Coronary artery (tissue), 2 donors: Measurements from ENCODE around the gene LRRC1.

ENCODE experiments used
- DNase-seq: peaks from one replicate; pipeline ENCODE4 v3.0.0-alpha.2; 2017; ENCODE audit warnings: low spot score
- H3K27ac ChIP-seq, 2 donors: fragments of 200-600 bp; sonication (generic); one replicate each; pipeline ENCODE4 v1.5.1; 2016 to 2019
- H3K4me3 ChIP-seq: fragments of 200-600 bp; sonication (generic); 2 replicates; pipeline ENCODE4 v1.5.1; 2016; ENCODE audit warnings: mild to moderate bottlenecking, moderate library complexity
- CTCF ChIP-seq: fragments of 200-600 bp; sonication (generic); IDR thresholded peaks from one replicate; pipeline ENCODE4 v1.5.1; 2019; ENCODE audit warnings: antibody characterized with exemption

The LRRC1 gene

GRCh38 chr6:53894091-53894490, 99.3 kb downstream of the LRRC1 start:
- Histone ChIP-seq H3K4me3 (no peak overlapping the region), H3K27ac (no peak overlapping the region)
- DNase-seq = no peak
- TF ChIP-seq CTCF = no peak

- H3K27ac ChIP-seq = no peak overlapping the region
- no peak overlapping the region for H3K4me3 ChIP-seq
- DNase-seq = no peak
- no peak for TF ChIP-seq CTCF
Observed at GRCh38 chr6:53896196-53896595, 101.4 kb downstream of the LRRC1 start.

DNA sequence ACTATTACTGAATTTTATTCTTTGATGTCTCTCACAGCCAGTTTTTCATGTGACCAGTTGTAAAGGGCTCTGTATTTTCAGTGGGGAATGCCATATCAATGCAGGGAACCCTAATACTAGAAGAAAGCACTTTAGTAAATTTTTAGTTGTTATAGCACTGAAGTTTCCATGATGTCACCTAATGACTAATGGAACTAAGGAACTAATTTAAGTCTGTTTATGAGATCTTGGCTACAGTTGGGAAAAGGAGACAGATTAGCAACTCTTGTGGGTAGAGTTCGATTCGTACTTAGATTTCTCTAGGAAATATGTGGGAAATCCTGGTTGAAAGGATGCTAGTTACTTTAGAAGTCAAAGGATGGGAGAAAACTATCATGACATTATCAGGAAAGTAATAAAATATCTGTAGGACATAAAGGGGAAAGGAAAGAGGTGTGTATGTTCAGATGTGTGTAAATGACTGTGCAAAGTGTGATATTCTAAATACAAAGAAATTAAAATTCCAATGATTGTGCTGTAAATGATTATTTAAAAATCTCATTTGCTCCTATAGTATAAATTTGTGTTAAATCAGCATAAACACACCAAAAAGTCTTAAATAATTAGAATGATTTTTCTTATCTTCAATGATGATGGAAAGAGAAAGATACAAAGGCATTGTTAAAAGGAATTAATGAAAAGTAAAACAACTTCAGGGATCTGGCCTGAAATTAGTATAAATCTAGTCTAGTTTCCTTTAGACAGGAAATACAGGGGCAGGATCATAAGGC, 103.4 kb downstream of the LRRC1 start:
- no peak for TF ChIP-seq CTCF
- H3K27ac ChIP-seq = no peak overlapping the region
- DNase-seq = no peak
- H3K4me3 ChIP-seq = no peak overlapping the region

- H3K27ac ChIP-seq = no peak overlapping the region
- DNase-seq = no peak
- no peak overlapping the region for H3K4me3 ChIP-seq
- TF ChIP-seq CTCF = no peak
Observed at GRCh38 chr6:53899512-53899911, 104.7 kb downstream of the LRRC1 start.

DNA sequence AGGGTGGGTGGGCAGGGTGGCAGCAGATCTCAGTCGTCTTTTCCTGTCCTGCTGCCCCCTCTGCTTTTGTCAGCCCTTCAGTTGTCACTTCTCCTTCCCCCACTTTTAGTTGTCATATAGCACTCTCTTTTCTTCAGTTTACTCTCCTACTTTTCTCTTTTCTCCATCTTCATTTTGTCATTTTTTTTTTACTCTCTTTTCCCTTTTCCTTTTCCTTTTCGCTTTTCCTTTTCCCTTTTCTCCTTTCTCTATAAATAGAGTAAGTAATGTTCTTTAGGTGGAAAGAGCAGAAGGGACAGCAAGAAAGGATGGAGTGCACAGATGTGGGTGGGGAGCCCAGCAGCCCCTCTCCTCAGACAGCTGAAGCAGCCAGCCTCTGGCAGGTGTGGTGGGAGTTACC, 108.6 kb downstream of the LRRC1 start:
- no peak for DNase-seq
- Histone ChIP-seq H3K4me3 (no peak overlapping the region), H3K27ac (no peak overlapping the region)
- TF ChIP-seq CTCF = no peak

DNA sequence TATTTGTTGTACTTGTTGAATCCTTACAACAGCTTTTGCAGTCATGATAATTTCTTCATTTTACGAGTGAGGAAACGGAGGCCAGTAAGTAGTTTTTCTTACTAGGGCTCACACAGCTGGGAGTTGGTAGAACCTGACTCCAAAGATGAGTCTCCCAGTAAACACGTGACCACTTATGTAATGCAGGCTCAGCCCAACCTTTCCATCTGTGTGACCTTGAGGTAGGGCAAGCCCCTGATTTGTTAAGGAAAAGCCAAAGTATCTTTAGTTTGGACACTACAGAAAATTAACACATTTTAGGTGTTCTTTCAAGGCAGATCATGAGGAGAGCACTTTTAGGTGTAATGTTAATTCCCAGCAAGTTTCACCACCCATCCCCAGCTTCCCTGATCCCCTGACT, 111.3 kb downstream of the LRRC1 start:
- no peak overlapping the region for H3K4me3 ChIP-seq
- H3K27ac ChIP-seq = no peak overlapping the region
- TF ChIP-seq CTCF = no peak
- DNase-seq = no peak

GRCh38 chr6:53906842-53907241, 112.0 kb downstream of the LRRC1 start:
- Histone ChIP-seq H3K4me3 (no peak overlapping the region), H3K27ac (no peak overlapping the region)
- no peak for TF ChIP-seq CTCF
- no peak for DNase-seq
